Measurements from ENCODE around the gene LTBP3. TPM values are rescaled to one million over a fixed set of nuclear protein-coding genes. Genes with fewer than 3 reads are reported as not detected.

The LTBP3 gene
- total RNA-seq, 4 donors from 2014 or later = 48.7 to 467 (median 140) TPM

GRCh38 chr11:65541093-65541982 lies 16.8 kb downstream of the LTBP3 start:
- Histone ChIP-seq H3K36me3 (peaks cover 0 to 12% (median 0%) of the 10 kb centered on the region in 4 donors), H3K9me3 (no peaks in the 10 kb centered on the region), H3K4me3 (peak overlapping the region in 3 of 4 donors; percentile 35 to 48 (median 47)), H3K4me1 (peaks cover 14 to 27% (median 20%) of the 10 kb centered on the region in 4 donors), H3K27ac (peak overlapping the region; percentile 86 to 97 (median 92)), H3K27me3 (no peaks in the 10 kb centered on the region)
- intact Hi-C loops (cut with DNase I; ENCODE audit: low total_unique reads) = loop anchor here (5.0 kb wide), 2 partner anchors 36 to 51 kb away; partner anchors contain the start of gene EHBP1L1
- in situ Hi-C loops (cut with MboI; ENCODE audit: low pct_ligation_motif_present in 1 of 4, low pct_unique_long_range_greater_than_20kb in 1 of 4, low sequenced_read_pairs in 3 of 4) = loop anchor here in 1 of 4 donors (5.0 kb wide), 1 partner anchor 61 kb away; no protein-coding TSS in a partner anchor
- TF ChIP-seq CTCF (IDR thresholded peaks at IDR 0.05) = no peak
- TF ChIP-seq EP300 (IDR thresholded peaks at IDR 0.05; ENCODE audit: low read depth) = no peak
- no peak for TF ChIP-seq POLR2AphosphoS5 (IDR thresholded peaks at IDR 0.05)
- TF ChIP-seq POLR2A (IDR thresholded peaks at IDR 0.05) = no peak
- WGBS, 2 donors (ENCODE audit: low coverage in 1 of 2) = 28% methylated on average over 15 of the region's 18 CpGs; no CpG with 5 or more reads in 1 of the 2 donors
- no peak for DNase-seq

- no peaks in the 10 kb centered on the region for H3K9me3 ChIP-seq
- 1% methylated on average over 59 of the region's 78 CpGs; no CpG with 5 or more reads in 1 of the 2 donors for WGBS, 2 donors (ENCODE audit: low coverage in 1 of 2)
- intact Hi-C loops (cut with DNase I; ENCODE audit: low total_unique reads) = loop anchor here (5.0 kb wide), 2 partner anchors 37 to 52 kb away; partner anchors contain the start of gene EHBP1L1
- DNase-seq = peak; percentile 97
- H3K4me3 ChIP-seq = peak overlapping the region; percentile 19 to 48 (median 41)
- no peak for TF ChIP-seq EP300 (IDR thresholded peaks at IDR 0.05; ENCODE audit: low read depth)
- TF ChIP-seq POLR2AphosphoS5 (IDR thresholded peaks at IDR 0.05) = peak; percentile 54 to 71 (median 70)
- TF ChIP-seq POLR2A (IDR thresholded peaks at IDR 0.05) = no peak
- peak; percentile 81 to 98 (median 90) for TF ChIP-seq CTCF (IDR thresholded peaks at IDR 0.05)
- no peaks in the 10 kb centered on the region for H3K27me3 ChIP-seq
- in situ Hi-C loops (cut with MboI; ENCODE audit: low pct_ligation_motif_present in 1 of 4, low pct_unique_long_range_greater_than_20kb in 1 of 4, low sequenced_read_pairs in 3 of 4) = loop anchor here in 1 of 4 donors (5.0 kb wide), 1 partner anchor 62 kb away; no protein-coding TSS in a partner anchor
- H3K27ac ChIP-seq = peak overlapping the region; percentile 86 to 97 (median 92)
- H3K36me3 ChIP-seq = peaks cover 0 to 12% (median 0%) of the 10 kb centered on the region in 4 donors
- H3K4me1 ChIP-seq = peaks cover 14 to 20% (median 16%) of the 10 kb centered on the region in 4 donors
Observed at GRCh38 chr11:65540290-65541092, 17.7 kb downstream of the LTBP3 start.

GRCh38 chr11:65539744-65540289 lies 18.3 kb downstream of the LTBP3 start:
- H3K36me3 ChIP-seq = peaks cover 0 to 12% (median 0%) of the 10 kb centered on the region in 4 donors
- intact Hi-C loops (cut with DNase I; ENCODE audit: low total_unique reads) = loop anchor here (5.0 kb wide), 3 partner anchors 37 to 858 kb away; partner anchors contain the start of gene EHBP1L1
- no peaks in the 10 kb centered on the region for H3K27me3 ChIP-seq
- 14% methylated on average over 35 of the region's 60 CpGs; no CpG with 5 or more reads in 1 of the 2 donors for WGBS, 2 donors (ENCODE audit: low coverage in 1 of 2)
- TF ChIP-seq EP300 (IDR thresholded peaks at IDR 0.05; ENCODE audit: low read depth) = no peak
- TF ChIP-seq CTCF (IDR thresholded peaks at IDR 0.05) = peak in 2 of 5 experiments; percentile 49 to 61
- peak in 2 of 3 donors; percentile 40 to 83 for TF ChIP-seq POLR2AphosphoS5 (IDR thresholded peaks at IDR 0.05)
- peak; percentile 59 for TF ChIP-seq POLR2A (IDR thresholded peaks at IDR 0.05)
- in situ Hi-C loops (cut with MboI; ENCODE audit: low pct_ligation_motif_present in 1 of 4, low pct_unique_long_range_greater_than_20kb in 1 of 4, low sequenced_read_pairs in 3 of 4) = loop anchor here in 1 of 4 donors (5.0 kb wide), 1 partner anchor 62 kb away; no protein-coding TSS in a partner anchor
- peak overlapping the region; percentile 19 to 48 (median 41) for H3K4me3 ChIP-seq
- DNase-seq = peak; percentile 89
- H3K27ac ChIP-seq = peak overlapping the region; percentile 86 to 97 (median 92)
- H3K9me3 ChIP-seq = no peaks in the 10 kb centered on the region
- H3K4me1 ChIP-seq = peaks cover 14 to 20% (median 16%) of the 10 kb centered on the region in 4 donors

Measured in transverse colon (tissue), 4 donors.